Measurements from ENCODE around the gene IMPG2.

DNA sequence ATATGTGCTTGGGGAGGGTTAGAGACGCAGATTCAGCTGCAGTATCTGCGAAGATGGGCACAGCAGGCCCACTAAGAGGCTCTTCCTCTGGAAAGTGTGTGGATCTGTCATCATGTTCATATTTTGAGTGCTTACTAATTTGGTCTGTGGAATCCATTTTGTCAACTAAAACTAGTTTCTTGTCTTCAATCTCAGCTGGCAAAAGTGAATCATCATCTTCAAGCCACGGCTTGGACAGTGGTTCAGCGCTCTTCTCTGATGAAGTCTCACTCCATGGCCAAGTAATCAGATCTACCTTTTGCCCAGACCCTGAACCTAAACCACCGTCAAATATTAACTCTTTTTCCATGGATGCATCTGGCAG, 76.2 kb downstream of the IMPG2 start:
- TF ChIP-seq POLR2A (IDR thresholded peaks at IDR 0.05) (no peak), EP300 (IDR thresholded peaks at IDR 0.05) (no peak), CTCF (IDR thresholded peaks at IDR 0.05) (no peak)

Measured in ovary (tissue), 3 donors.